Myocyte (in vitro differentiated cells): Measurements from ENCODE around the gene FXN. TPM values are rescaled to one million over a fixed set of nuclear protein-coding genes. Genes with fewer than 3 reads are reported as not detected.
"Not testable (repeated sequence)": the region's sequence is repeated elsewhere in the genome, so short reads cannot be mapped to it uniquely, and the experiment has no call there.

Source experiments
- DNase-seq: peaks from one replicate; pipeline ENCODE4 v3.0.0-alpha.2; 2012; ENCODE audit warnings: low read depth
- total RNA-seq: library from RNA; depleted of rRNA; stranded (reverse); fragments of >200 nt; gene quantifications from 2 replicates; pipeline ENCODE4 v1.2.3, GENCODE V29; 2014

Gene FXN
- total RNA-seq, 1 donor from 2014 or later: 6.5 TPM

GRCh38 chr9:69065660-69066059 is 30.1 kb downstream of the FXN start:
- no peak for DNase-seq

DNA sequence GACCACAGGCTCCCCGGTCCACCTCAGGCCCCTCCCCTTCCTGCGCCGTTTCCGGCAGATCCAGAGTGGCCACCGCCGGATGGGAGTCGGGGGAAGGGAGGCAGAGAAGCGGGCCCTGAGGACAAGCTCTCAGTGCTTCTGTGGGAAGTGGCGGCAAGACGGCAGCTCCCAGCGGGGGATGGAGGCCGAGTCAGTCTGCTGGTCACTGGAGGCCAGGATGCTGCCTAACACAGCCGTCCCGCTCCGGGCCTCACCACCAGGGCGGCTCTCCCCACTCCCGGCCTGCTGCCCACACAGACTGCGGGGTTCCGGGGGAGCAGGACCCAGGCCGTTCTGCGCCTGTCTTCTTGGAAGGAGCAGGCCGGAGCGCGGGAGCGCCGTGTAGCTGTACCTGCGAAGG is 31.4 kb downstream of the FXN start:
- DNase-seq: no peak

GRCh38 chr9:69070201-69070600 is 34.6 kb downstream of the FXN start:
- DNase-seq: peak; percentile 33

- no peak for DNase-seq
These were observed 35.5 kb downstream of the FXN start for GRCh38 chr9:69071059-69071458.

DNA sequence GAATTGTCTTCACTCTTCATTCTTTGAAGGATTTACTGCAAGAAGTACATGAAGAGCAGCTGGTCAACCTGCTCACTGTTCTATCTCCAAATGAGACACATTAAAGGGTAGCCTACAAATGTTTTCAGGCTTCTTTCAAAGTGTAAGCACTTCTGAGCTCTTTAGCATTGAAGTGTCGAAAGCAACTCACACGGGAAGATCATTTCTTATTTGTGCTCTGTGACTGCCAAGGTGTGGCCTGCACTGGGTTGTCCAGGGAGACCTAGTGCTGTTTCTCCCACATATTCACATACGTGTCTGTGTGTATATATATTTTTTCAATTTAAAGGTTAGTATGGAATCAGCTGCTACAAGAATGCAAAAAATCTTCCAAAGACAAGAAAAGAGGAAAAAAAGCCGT is 37.6 kb downstream of the FXN start:
- no peak for DNase-seq

DNA sequence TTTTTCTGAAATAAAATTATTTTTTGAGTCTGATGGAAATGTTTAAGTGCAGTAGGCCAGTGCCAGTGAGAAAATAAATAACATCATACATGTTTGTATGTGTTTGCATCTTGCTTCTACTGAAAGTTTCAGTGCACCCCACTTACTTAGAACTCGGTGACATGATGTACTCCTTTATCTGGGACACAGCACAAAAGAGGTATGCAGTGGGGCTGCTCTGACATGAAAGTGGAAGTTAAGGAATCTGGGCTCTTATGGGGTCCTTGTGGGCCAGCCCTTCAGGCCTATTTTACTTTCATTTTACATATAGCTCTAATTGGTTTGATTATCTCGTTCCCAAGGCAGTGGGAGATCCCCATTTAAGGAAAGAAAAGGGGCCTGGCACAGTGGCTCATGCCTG is 39.2 kb downstream of the FXN start:
- DNase-seq: no peak

GRCh38 chr9:69076550-69076949 is 41.0 kb downstream of the FXN start:
- DNase-seq: no peak

- no peak for DNase-seq
These were observed 42.5 kb downstream of the FXN start for GRCh38 chr9:69078069-69078468.

DNA sequence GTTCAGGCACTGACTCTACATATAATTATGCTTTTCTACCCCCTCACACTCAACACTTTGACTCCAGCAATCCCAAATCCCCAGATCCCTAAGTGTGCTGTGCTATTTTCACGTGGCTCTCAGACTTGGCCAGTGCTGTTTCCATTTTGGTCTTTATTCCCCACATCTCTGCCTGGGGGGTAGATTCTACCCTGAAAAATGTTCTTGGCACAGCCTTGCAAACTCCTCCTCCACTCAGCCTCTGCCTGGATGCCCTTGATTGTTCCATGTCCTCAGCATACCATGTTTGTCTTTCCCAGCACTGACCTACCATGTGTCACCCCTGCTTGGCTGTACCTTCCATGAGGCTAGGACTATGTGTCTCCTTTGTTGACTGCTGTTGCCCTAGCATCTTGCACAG is 43.0 kb downstream of the FXN start:
- DNase-seq: no peak

GRCh38 chr9:69079186-69079585 is 43.6 kb downstream of the FXN start:
- no peak for DNase-seq

DNA sequence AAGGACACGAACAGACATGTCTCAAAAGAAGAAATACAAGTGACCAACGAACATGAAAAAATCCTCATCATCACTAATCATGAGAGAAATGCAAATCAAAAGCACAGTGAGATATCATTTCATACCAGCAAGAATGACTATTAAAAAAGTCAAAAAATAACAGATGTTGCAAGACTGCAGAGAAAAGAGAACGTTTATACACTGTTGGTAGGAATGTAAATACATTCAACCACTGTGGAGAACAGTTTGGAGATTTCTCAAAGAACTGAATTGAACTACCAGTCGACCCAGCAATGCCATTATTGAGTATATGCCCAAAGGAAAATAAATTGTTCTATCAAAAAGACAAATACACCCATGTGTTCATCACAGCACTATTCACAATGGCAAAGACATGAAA is 45.7 kb downstream of the FXN start:
- DNase-seq: no peak

GRCh38 chr9:69083321-69083720 is 47.8 kb downstream of the FXN start:
- no peak for DNase-seq

DNA sequence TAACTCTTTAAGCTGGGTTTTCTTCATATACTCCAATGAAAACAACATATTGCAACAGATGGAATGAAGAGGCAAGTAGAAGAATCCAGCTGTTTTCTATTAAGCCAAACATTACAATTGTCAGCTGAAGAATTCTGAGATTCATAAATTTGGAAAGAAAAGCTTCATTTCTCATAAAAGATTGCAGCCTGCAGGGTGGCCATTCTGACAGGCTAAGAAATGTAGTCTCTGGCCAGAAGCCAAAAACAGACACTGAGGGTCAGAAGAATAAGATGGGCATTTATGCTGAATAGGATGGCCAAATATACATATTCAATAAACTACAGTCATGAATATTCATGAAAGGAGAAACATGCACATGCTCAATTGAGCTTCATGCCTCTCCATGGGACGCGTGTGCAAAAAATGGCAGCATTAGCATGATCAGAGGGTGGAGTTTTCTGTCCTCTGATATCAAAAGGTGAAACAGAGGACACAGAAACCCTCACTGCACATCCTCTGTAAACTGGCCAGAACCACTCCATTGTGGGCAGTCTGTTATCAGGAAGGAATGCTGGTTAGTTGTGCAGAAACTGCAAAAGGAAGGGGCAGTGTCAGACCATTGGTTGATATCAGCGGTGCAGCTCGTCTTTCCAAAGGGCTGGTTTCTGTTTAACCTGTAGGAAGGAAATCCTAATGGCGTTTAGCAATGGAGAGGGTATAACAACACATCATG is 50.2 kb downstream of the FXN start:
- no peak for DNase-seq

DNA sequence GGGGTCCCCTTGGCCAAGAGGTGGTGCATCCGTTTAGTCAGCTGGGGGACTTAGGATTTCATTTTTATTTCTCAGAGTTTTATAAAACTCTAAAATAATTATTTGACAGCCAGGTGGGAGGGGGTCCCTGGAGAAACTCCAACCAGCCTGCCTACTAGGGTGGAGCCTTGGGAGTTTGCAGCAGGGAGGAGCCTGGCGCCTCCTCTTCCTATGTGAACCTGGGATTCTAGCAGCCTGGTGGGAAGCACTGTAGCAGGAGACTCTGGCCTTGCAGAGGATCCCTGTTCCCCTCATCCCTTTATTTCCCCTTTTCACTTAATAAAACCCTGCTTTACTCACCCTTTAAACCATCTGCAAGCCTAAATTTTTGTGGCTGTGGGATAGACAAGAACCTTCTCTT is 50.8 kb downstream of the FXN start:
- no peak for DNase-seq

DNA sequence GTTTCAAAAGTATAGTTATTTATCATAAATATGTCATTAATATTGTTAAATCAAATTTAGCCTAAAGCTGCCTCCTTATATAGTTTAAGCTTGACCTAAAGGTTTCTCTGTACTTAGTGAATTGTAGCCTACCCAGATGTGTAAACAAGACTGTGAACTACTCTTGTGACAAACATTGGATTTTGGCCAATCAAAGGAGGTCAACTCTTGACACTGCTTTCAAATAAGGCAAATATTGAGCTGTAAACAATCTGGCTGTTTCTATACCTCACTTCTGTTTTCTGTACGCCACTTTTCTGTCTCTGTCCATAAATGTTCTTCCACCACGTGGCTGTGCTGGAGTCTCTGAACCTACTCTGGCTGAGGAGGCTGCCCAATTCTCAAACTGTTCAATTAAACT is 51.2 kb downstream of the FXN start:
- DNase-seq: no peak

DNA sequence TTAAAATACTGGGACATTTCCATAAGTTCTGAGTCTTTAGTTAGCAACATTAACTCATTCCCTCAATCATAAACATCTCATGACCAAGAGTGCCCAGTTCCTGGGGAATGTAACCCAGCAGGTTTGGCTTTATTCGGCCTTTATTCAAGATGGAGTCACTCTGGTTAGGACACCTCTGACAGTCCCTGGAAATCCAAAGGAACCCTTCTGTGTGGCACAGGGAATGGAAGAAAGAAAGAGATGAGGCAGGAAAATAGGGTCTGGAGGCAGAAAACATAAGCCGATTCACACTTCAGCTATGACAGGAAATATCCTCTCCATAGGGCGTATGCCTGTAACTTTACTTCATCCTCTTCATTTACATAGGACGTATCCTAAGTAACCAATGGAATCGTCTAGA is 53.5 kb downstream of the FXN start:
- DNase-seq: no peak

DNA sequence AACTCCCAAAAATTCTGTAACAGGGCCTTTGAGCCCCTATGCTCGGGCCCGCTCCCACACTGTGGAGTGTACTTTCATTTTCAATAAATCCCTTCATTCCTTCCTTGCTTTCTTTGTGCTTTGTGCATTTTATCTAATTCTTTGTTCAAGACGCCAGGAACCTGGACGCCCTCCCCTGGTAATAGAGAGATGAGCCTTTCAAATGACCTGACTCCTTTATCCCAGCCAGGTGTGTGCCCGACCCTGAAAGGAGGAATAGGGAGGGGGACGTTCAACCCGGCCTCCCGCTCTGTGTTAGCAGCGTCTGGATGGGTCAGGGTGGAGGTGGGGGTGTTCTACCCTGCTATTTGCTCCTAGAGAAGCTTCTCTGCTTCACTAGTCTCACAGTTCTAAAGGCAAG is 53.9 kb downstream of the FXN start:
- no peak for DNase-seq

DNA sequence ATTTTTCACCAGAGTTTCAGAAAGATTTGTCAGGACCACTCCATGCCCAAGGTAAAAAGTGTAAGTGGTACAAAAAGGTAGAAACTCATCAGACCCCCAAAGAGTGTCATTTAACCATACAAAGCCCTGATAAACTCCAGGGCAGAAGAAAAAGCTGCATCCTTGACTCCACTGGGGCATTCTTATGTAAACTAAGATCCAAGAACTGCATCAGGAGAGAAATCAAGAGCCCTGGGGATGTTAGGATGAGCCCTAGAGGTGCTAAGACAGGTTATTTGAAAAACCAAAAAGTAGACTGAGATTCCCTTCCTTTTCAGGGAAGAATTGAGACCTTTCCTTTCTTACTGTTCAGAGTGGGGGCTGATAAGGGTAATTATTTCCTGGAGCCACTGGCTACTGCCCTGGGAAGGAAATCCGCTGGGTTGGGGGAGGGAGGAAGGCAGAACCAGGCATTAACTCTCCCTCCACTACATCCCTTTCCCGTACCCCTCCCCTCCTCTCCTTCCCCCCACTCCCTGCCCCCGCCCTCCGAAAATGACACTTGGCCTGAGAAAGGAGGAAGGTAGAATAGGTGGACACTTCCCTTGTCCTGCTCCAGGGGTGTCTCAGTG is 54.7 kb downstream of the FXN start:
- DNase-seq: no peak

DNA sequence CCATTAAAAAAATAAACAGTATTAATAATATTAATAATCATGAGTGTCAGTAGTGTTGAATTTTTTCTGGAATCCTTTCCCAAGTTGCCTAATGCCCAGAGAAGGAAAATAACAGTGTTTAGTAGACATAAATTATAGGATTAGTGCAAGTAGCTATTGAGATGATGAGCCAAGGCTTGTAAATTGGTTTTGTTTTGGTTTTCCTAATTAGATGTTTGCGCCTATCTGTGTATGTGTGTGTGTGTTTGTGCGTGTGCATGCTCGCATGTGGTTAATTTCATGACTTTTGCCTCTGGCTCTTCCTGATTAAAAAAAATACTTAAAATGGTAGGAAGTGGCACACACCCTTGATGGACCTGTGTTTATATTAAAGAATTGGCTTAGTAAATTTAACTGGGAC is 55.4 kb downstream of the FXN start:
- DNase-seq: no peak

DNA sequence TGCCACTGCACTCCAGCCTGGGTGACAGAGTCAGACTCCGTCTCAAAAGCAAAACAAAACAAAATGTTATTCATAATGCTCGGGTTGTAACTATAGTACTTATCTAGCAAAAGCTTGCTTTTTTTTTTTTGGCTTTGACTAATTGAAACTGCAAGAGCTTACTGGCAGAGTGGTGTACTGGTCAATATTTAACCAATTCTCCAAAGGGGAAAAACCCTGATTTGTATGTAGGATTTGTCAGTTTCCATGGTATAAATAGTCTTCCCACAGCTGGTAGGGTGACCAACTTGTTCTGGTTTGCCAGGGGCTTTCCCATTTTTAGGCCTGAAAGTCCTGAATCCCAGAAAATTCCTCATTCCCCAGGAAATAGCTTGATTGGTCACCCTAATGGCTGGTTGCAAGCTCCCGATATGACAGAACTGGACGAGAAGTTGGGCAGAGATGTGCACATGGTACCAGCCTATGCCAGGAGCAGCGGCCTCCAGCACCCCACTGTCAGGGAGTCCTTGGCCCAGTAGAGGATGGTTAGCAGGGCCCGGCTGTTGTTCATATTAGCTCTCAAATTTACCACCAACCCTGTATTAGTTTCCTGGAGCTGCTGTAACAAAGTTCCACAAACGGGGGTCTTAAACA is 58.0 kb downstream of the FXN start:
- DNase-seq: no peak

- DNase-seq: not testable (repeated sequence)
These were observed 59.0 kb downstream of the FXN start for GRCh38 chr9:69094361-69095135.

GRCh38 chr9:69097064-69097463 is 61.5 kb downstream of the FXN start:
- DNase-seq: peak; percentile 21
